Heart left ventricle (tissue), 16 donors: ENCODE measurements around the gene CRYBG1. TPM values are rescaled to one million over a fixed set of nuclear protein-coding genes. Genes with fewer than 3 reads are reported as not detected.

Experiments used
- ATAC-seq, 4 donors: fragments of 200-7000 bp; cut with Tn5 transposase; one replicate each; pipeline ENCODE4 v1.9.1; 2020 to 2022; ENCODE audit warnings: moderate library complexity in 4 of 4, mild to moderate bottlenecking in 3 of 4, moderate number of reproducible peaks in 1 of 4
- DNase-seq, 5 donors: peaks; one replicate each; pipeline ENCODE4 v3.0.0-alpha.2; 2020
- H3K27ac ChIP-seq, 12 donors: fragments of 200-600 bp; sonication (generic) in 4 of 12; one replicate each; pipeline versions ENCODE4 v1.5.0 to v1.8.0; 2016 to 2022; ENCODE audit warnings: mild to moderate bottlenecking in 2 of 12
- H3K27me3 ChIP-seq, 9 donors: fragments of 200-600 bp; sonication (generic) in 2 of 9; one replicate each; pipeline versions ENCODE4 v1.5.1 to v1.8.0; 2016 to 2022; ENCODE audit warnings: mild to moderate bottlenecking in 3 of 9
- H3K36me3 ChIP-seq, 9 donors: fragments of 200-600 bp; sonication (generic) in 2 of 9; one replicate each; pipeline versions ENCODE4 v1.5.0 to v1.8.0; 2018 to 2022; ENCODE audit warnings: mild to moderate bottlenecking in 2 of 9
- H3K4me1 ChIP-seq, 12 donors: fragments of 200-600 bp; sonication (generic) in 4 of 12; one replicate each; pipeline versions ENCODE4 v1.5.0 to v1.8.0; 2016 to 2022; ENCODE audit warnings: mild to moderate bottlenecking in 3 of 12
- H3K4me3 ChIP-seq, 12 donors: fragments of 200-600 bp; sonication (generic) in 4 of 12; one replicate each; pipeline versions ENCODE4 v1.5.0 to v1.8.0; 2017 to 2022; ENCODE audit warnings: mild to moderate bottlenecking in 9 of 12, moderate library complexity in 4 of 12
- H3K9me3 ChIP-seq, 12 donors: fragments of 200-600 bp; sonication (generic) in 4 of 12; one replicate each; pipeline versions ENCODE4 v1.5.0 to v1.8.0; 2016 to 2022; ENCODE audit warnings: mild to moderate bottlenecking in 1 of 12
- CTCF ChIP-seq, 12 donors: fragments of 200-600 bp; sonication (generic) in 4 of 12; IDR thresholded peaks; one replicate each; pipeline versions ENCODE4 v1.5.0 to v1.8.0; 2018 to 2022; ENCODE audit warnings: antibody characterized with exemption in 12 of 12, mild to moderate bottlenecking in 5 of 12
- POLR2A ChIP-seq, 2 donors: fragments of 450-650 bp; IDR thresholded peaks; one replicate each; pipeline ENCODE4 v1.6.1; 2017; ENCODE audit warnings: antibody characterized with exemption in 2 of 2, mild to moderate bottlenecking in 2 of 2, moderate library complexity in 2 of 2
- WGBS, 4 donors: extraction: QIAGEN DNeasy Blood & Tissue Kit in 2 of 4; methylation state at CpG; one replicate each; pipeline versions ENCODE4 v1.1.5 to v1.1.7; 2013 to 2018; 5-methylcytosine and 5-hydroxymethylcytosine counted together
- intact Hi-C, 10 donors: fragments of 100-400 bp; cut with DNase I; formaldehyde crosslinking; loops; one replicate each; pipeline versions ENCODE4 v1.11.1 to v1.14.2; 2022
- polyA plus RNA-seq, 2 donors: library from polyadenylated mRNA; stranded (reverse); fragments of 200-250 nt; gene quantifications; one replicate each; pipeline ENCODE4 v1.2.3, GENCODE V29; 2013
- total RNA-seq, 9 donors: library from RNA; depleted of rRNA in 2 of 9; stranded (reverse); fragments of >200 nt in 2 of 9; fragmentation: NEBNext Ultra II Directional in 3 of 9; extraction: Animal tissue kit (Norgen Biotek cat#: 25700) in 3 of 9; gene quantifications; one replicate each; pipeline versions ENCODE4 v1.1.0 to v1.2.4, GENCODE V29; 2016 to 2023
- donor health status: ischemic (EF 13 %, LVEDD 7.1; RV severe dilation, severe dysfunction).
- donor health status: healthy with polysubstance abuse.
- donor health status: DM: no; HTN: yes; CAD: no.
- donor health status: DM: no; HTN: no; CAD: no.
- donor health status: ischemic (EF 25% LVEDD 6.9; RV normal size, moderate dysfunction).
- donor health status: ischemic (EF 25% LVEDD 5.7; RV mildly dilated, moderate dysfunction).
- donor health status: healthy.
- donor health status: DM: yes; HTN: yes; CAD: no.
- donor health status: ischemic (EF 35%, LVEDD 5.7; RV mildly dilated, moderate dysfunction).
- donor health status: nonischemic (EF 11% LVEDD 7.7; RV severe dilation, severe dysfunction).
- donor health status: DM: yes; HTN: yes; CAD: no.
- donor health status: PGD.
- donor health status: ischemic (EF 29% LVEDD 5.4; RV normal size, mild dysfunction).
- donor health status: nonischemic (EF 23%, LVEDD 6.1; RV moderate dilation, normal function).

CRYBG1 gene
- total and polyA plus RNA-seq, 11 donors, result 0.42 to 17.7 (median 1.5) TPM

DNA sequence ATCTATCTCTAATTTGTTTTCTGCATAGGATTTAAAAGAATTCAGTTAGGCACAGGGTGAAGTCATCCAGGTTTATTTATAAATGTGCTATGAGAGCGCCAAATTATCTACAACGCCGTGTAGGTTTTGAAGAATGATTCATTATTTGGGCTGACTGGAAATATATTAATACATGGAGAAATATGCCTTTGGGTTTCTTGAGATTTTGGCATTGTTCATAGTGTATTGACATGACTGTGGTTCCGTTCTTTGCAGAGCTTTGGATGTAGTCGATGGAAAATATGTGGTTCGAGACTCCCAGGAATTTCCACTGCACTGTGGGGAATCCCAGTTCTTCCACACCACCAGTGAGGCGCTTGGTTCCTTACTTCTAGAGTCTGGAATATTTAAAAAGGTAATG lies 90.9 kb downstream of the CRYBG1 start:
- WGBS, 4 donors, result 43 to 49% (median 46%) methylated on average over 7 of the region's 7 CpGs
- no peaks in the 10 kb centered on the region for H3K9me3 ChIP-seq
- TF ChIP-seq POLR2A (IDR thresholded peaks at IDR 0.05), result no peak
- no peak for TF ChIP-seq CTCF (IDR thresholded peaks at IDR 0.05)
- intact Hi-C loops, result no loop called here
- peak overlapping the region in 1 of 12 donors; percentile 53 for H3K27ac ChIP-seq
- no peaks in the 10 kb centered on the region for H3K36me3 ChIP-seq
- peaks cover 0 to 42% (median 0%) of the 10 kb centered on the region in 12 donors for H3K4me1 ChIP-seq
- H3K4me3 ChIP-seq, result no peak overlapping the region
- no peaks in the 10 kb centered on the region for H3K27me3 ChIP-seq
- no peak for ATAC-seq
- DNase-seq, result no peak

DNA sequence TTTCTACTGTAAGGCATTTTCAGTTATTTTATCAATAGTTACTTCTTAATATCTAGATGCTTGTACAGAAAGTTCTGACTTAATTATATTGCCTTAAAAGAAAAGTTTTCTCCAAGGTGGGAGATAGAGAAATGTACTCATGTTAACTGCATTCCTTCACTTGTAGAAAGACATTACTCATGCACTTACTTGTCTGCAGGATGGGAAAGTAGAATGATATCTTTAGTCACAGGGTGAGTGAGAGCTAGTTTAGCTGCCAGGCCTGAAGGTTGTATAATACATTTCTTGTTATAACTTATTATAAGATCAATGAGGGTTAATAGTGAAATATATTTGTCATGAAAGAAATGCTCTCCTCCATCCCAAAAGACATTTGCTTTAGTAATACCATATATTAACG lies 92.1 kb downstream of the CRYBG1 start:
- no peaks in the 10 kb centered on the region for H3K36me3 ChIP-seq
- ATAC-seq (no peak), DNase-seq (no peak)
- no peaks in the 10 kb centered on the region for H3K27me3 ChIP-seq
- H3K27ac ChIP-seq, result no peak overlapping the region
- intact Hi-C loops, result no loop called here
- H3K9me3 ChIP-seq, result no peaks in the 10 kb centered on the region
- TF ChIP-seq CTCF (IDR thresholded peaks at IDR 0.05), result no peak
- no peak for TF ChIP-seq POLR2A (IDR thresholded peaks at IDR 0.05)
- WGBS, 4 donors, result 46 to 98% (median 90%) methylated on average over 1 of the region's 1 CpG
- peaks cover 0 to 41% (median 0%) of the 10 kb centered on the region in 12 donors for H3K4me1 ChIP-seq
- H3K4me3 ChIP-seq, result no peak overlapping the region

DNA sequence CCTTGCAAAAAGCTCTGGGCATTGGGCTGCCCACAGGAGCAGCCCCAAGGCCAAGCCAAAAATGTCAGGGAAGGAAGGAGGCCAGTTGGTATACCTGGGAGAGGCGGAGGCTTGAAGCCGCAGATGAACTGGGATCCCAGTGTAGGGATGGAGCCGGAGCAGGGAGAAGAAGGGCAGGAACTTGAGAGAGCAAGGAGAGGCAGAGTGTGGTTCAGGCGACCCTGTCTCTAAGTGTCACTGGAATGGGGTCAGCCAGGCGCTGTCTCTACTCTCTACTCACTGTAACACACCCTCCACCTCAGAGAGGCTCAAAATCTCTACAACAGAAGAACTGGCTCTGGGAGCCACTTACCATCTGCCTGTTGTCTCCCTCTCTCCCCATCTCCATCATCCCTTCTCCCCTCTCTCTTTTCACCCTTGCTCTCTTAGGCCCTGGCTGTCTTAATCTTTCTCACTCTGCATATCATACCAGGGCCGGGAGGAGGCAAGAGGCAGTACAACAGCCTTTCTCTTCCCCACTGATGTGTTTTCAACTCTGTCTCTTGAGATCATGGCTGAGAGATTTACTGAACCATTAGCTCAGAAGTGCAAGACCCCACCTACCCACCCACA lies 93.3 kb downstream of the CRYBG1 start:
- ATAC-seq (no peak), DNase-seq (no peak)
- Histone ChIP-seq H3K4me1 (peaks cover 0 to 30% (median 0%) of the 10 kb centered on the region in 12 donors), H3K9me3 (no peaks in the 10 kb centered on the region), H3K27me3 (no peaks in the 10 kb centered on the region), H3K4me3 (no peak overlapping the region), H3K36me3 (no peaks in the 10 kb centered on the region), H3K27ac (no peak overlapping the region)
- no peak for TF ChIP-seq POLR2A (IDR thresholded peaks at IDR 0.05)
- no peak for TF ChIP-seq CTCF (IDR thresholded peaks at IDR 0.05)
- intact Hi-C loops, result no loop called here
- WGBS, 4 donors, result 73 to 83% (median 75%) methylated on average over 6 of the region's 6 CpGs

- 69 to 73% (median 73%) methylated on average over 1 of the region's 1 CpG for WGBS, 4 donors
- Histone ChIP-seq H3K9me3 (no peaks in the 10 kb centered on the region), H3K36me3 (no peaks in the 10 kb centered on the region), H3K4me3 (no peak overlapping the region), H3K4me1 (peaks cover 0 to under 1% (median 0%) of the 10 kb centered on the region in 12 donors), H3K27ac (no peak overlapping the region), H3K27me3 (peaks cover 0 to 11% (median 0%) of the 10 kb centered on the region in 9 donors)
- ATAC-seq (no peak), DNase-seq (no peak)
- intact Hi-C loops, result no loop called here
- TF ChIP-seq POLR2A (IDR thresholded peaks at IDR 0.05) (no peak), CTCF (IDR thresholded peaks at IDR 0.05) (no peak)
Observed at GRCh38 chr6:106456756-106457155, 96.2 kb downstream of the CRYBG1 start.
